GM18505 (cell line): ENCODE measurements around the gene SPRR2B.
"Not testable (repeated sequence)": the region's sequence is repeated elsewhere in the genome, so short reads cannot be mapped to it uniquely, and the experiment has no call there.

Experiments
- ATAC-seq: cut with Tn5 transposase; IDR thresholded peaks from one replicate; pipeline ENCODE4 v1.9.1; 2021; ENCODE audit not compliant: unreplicated experiment
- POLR2A ChIP-seq: IDR thresholded peaks from 4 replicates; pipeline ENCODE4 v1.6.1; 2011; ENCODE audit warnings: borderline replicate concordance; ENCODE audit not compliant: insufficient read depth, insufficient read length; ENCODE audit errors: extremely low read depth

The SPRR2B gene

DNA sequence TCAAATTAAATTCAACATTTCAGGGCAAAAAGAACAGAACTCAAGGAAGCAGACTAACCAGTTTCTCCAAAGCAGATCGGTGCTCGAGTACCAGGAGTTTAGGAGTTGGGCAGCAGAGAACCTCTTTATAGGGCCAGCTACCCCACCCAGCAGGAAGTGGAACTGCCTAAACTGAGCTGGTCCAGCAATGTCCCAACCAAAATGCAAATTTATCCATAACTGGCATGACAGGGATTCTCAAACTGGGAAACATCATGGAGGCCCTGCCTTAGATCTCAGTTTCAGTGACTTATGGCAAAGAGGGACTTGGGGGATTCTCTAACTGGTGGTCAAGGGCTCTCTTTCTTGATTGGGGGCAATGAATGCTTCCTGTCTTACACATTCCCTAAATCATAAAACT, at the start of gene SPRR2B:
SPRR2B (minus strand) TSS at position 101 of the 400 bp plus-strand sequence. CDS start 772 bp downstream, outside the sequence.
- no peak for TF ChIP-seq POLR2A
- ATAC-seq: no peak

- TF ChIP-seq POLR2A: no peak
- no peak for ATAC-seq
Observed at GRCh38 chr1:153120945-153121344, 49.5 kb upstream of the SPRR2B start.

- TF ChIP-seq POLR2A: no peak
- no peak for ATAC-seq
Observed at GRCh38 chr1:153119491-153119971, 48.1 kb upstream of the SPRR2B start.

DNA sequence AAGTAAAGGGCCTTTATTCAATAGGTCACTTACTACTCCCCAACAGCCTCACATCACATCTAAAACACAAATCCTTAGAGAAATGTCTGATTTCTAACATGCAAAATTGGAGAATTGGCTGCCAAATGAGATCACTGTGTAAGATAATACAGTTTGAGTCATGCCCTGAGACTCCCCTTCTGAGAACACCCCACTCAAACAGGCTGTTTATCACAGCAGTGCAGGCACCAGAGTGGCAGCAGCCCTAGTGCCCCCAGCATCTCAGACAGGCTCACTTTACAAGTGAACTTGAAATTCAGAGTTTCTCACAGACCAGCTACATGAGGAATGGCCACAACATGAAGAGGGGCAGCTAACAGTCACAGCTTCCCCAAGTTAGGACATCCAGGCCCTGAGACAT, 43.9 kb upstream of the SPRR2B start:
- not testable (repeated sequence) for ATAC-seq

GRCh38 chr1:153113416-153113815, 42.0 kb upstream of the SPRR2B start, which contains the start of gene SPRR2F:
Gene SPRR2F, minus strand, starts transcription at chr1:153113516. Its CDS starts 783 bp downstream, at chr1:153112733.
- no peak for ATAC-seq
- TF ChIP-seq POLR2A: no peak

GRCh38 chr1:153112454-153112853, 41.0 kb upstream of the SPRR2B start:
- ATAC-seq: not testable (repeated sequence)

DNA sequence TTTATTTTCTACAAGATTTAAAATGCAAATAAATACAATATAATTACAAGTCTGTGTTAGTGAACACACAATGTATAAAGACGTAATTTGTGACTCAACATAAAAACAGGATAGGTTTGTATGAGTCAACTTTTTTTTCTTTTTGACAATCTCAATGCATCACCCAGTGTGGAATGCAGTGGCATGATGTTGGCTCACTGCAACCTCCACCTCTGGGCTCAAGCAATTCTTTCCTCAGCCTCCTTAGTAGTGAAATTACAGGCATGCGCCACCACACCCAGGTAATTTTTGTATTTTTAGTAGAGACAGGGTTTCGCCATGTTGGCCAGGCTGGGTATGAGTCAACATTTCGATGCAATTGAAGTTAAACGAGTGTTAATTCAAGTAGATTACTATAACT, 28.8 kb upstream of the SPRR2B start:
- no peak for ATAC-seq
- no peak for TF ChIP-seq POLR2A

DNA sequence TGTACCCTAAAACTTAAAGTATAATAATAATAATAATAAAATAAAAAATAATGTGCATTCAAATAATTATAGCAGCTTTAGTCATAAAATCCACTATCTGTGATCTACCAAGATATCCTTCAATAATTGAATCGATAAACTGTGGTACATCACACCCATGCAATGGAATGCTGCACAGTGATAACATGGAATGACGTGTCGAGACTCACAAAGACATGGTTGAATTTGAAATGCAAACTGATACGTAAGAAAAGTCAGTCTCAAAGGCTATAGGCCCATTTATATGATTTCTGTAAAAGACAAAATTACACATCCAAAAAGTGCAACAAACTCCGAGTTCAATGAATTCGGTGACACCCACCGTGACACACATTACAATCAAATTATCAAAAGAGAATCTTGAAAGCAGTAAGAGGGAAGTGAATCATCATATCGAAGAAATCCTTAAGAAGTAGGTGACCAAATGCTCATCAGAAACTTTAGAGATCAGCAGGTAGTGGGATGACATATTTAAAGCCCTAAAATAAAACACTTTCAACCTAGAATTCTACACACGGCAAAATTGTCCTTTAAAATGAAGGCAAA, 28.1 kb upstream of the SPRR2B start:
- no peak for TF ChIP-seq POLR2A
- ATAC-seq: no peak

DNA sequence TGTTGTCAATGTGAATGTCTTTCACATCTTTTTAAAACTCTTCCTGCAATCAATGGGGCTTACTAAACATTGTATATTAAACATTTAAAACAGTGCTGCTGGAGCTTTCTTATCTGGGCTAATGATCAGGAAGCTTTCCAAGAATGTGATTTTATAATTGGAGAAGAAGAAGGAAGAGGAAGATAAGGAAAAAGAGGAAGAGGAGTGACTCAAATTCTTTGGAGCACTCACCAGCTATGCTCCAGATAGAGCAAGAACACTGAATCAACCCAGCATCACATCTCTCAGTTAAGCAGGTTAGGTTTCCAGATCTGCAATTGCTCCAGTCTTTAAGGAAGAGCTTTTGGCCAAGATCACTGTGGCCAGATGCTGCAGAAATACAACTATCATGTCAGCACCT, 24.4 kb upstream of the SPRR2B start:
- ATAC-seq: no peak
- TF ChIP-seq POLR2A: no peak

DNA sequence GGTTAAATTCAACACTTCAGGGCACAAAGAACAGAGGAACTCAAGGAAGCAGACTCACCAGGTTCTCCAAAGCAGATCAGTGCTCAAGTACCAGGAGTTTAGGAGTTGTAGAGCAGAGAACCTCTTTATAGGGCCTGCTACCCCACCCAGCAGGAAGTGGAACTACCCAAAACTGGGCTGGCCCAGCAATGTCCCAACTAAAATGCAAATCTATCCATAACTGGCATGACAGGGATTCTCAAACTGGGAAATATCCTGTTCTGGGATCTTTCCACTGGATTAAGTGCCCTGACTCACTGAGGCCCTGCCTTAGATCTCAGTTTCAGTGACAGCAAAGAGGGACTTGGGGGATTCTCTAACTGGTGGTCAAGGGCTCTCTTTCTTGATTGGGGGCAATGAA, 23.0 kb upstream of the SPRR2B start, which contains the start of gene SPRR2E:
SPRR2E (minus strand) TSS at position 101 of the 400 bp plus-strand sequence. CDS start 775 bp downstream, outside the sequence.
- ATAC-seq: no peak
- TF ChIP-seq POLR2A: no peak

DNA sequence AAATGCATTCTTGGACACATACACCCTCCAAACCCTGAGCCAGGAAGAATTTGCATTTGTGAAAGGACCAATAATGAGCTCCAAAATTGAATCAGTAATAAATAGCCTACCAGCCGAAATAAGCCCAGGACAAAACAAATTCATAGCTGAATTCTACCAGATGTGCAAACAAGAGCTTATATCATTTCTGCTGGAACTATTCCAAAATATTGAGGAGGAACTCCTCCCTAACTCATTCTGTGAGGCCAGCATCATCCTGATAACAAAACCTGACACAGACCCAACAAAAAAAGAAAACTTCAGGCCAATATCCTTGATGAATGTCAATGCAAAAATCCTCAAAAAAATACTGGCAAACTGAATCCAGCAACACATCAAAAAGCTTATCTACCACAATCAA, 16.2 kb upstream of the SPRR2B start:
- no peak for ATAC-seq
- TF ChIP-seq POLR2A: no peak

- no peak for ATAC-seq
- TF ChIP-seq POLR2A: no peak
Observed at GRCh38 chr1:153081736-153082135, 10.3 kb upstream of the SPRR2B start.

DNA sequence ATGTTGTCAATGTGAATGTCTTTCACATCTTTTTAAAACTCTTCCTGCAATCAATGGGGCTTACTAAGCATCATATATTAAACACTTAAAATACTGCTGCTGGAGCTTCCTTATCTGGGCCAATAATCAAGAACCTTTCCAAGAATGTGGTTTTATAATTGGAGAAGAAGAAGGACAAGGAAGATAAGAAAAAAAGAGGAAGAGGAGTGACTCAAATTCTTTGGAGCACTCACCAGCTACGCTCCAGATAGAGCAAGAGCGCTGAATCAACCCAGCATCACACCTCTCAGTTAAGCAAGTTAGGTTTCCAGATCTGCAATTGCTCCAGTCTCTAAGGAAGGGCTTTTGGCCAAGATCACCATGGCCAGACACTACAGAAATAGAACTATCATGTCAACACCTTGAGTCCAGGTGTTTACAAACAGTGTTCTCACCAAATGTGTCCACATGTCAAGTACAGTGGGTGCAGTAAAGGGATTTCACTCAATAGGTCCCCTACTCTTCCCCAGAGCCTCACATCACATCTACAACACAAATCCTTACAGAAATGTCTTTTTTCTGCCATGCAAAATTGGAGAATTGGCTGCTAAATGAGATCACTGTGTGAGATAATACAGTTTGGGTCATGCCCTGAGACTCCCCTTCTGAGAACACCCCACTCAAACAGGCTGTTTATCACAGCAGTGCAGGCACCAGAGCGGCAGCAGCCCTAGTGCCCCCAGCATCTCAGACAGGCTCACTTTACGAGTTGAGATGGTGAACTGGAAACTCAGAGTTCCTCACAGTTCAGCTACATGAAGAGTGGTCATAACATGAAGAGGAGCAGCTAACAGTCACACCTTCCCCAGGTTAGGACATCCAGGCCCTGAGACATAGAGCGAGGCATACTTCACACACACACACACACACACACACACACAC, 1.7 kb upstream of the SPRR2B start:
- no peak for ATAC-seq
- no peak for TF ChIP-seq POLR2A

GRCh38 chr1:153070243-153070642, 1.2 kb downstream of the SPRR2B start:
- no peak for TF ChIP-seq POLR2A

More at GRCh38 chr1:153070243-153070642, 1.2 kb downstream of the SPRR2B start:
- no peak for ATAC-seq
